Measurements from ENCODE around the gene GALC.
"Not testable (repeated sequence)": the region's sequence is repeated elsewhere in the genome, so short reads cannot be mapped to it uniquely, and the experiment has no call there.

Gene GALC

GRCh38 chr14:87992718-87993628 is at the start of gene GALC:
Gene GALC (minus strand): TSS chr14:87993182. CDS start chr14:87993164, 18 bp downstream.
- FAIRE-seq = no peak

- FAIRE-seq = no peak
Observed at GRCh38 chr14:88040146-88040545, 47.2 kb upstream of the GALC start.

- no peak for FAIRE-seq
Observed at GRCh38 chr14:88039197-88039596, 46.2 kb upstream of the GALC start.

- FAIRE-seq = no peak
Observed at GRCh38 chr14:88037325-88037724, 44.3 kb upstream of the GALC start.

GRCh38 chr14:88036422-88036821 is 43.4 kb upstream of the GALC start:
- FAIRE-seq = no peak

- no peak for FAIRE-seq
Observed at GRCh38 chr14:88034076-88034475, 41.1 kb upstream of the GALC start.

- no peak for FAIRE-seq
Observed at GRCh38 chr14:88032373-88032772, 39.4 kb upstream of the GALC start.

- FAIRE-seq = no peak
Observed at GRCh38 chr14:88030892-88031291, 37.9 kb upstream of the GALC start.

- no peak for FAIRE-seq
Observed at GRCh38 chr14:88030079-88030478, 37.1 kb upstream of the GALC start.

GRCh38 chr14:88029500-88029899 is 36.5 kb upstream of the GALC start:
- FAIRE-seq = no peak

- FAIRE-seq = no peak
Observed at GRCh38 chr14:88026890-88027289, 33.9 kb upstream of the GALC start.

GRCh38 chr14:88025313-88025712 is 32.3 kb upstream of the GALC start:
- no peak for FAIRE-seq

GRCh38 chr14:88024252-88025086 is 31.5 kb upstream of the GALC start:
- not testable (repeated sequence) for FAIRE-seq

- FAIRE-seq = no peak
Observed at GRCh38 chr14:88023658-88024187, 30.7 kb upstream of the GALC start.

- FAIRE-seq = no peak
Observed at GRCh38 chr14:88017535-88017934, 24.6 kb upstream of the GALC start.

- FAIRE-seq = no peak
Observed at GRCh38 chr14:88016768-88017167, 23.8 kb upstream of the GALC start.

GRCh38 chr14:88013750-88014349 is 20.9 kb upstream of the GALC start:
- no peak for FAIRE-seq

- FAIRE-seq = no peak
Observed at GRCh38 chr14:88012495-88012894, 19.5 kb upstream of the GALC start.

GRCh38 chr14:88010331-88010730 is 17.3 kb upstream of the GALC start:
- FAIRE-seq = no peak

GRCh38 chr14:88009486-88009885 is 16.5 kb upstream of the GALC start:
- no peak for FAIRE-seq

GRCh38 chr14:88008039-88008742 is 15.2 kb upstream of the GALC start:
- no peak for FAIRE-seq

GRCh38 chr14:88007608-88008007 is 14.6 kb upstream of the GALC start:
- no peak for FAIRE-seq

All from colon (tissue), 2 donors.